GM12892 (cell line): ENCODE data around the gene PEX26.

ENCODE experiments used
- POLR2A ChIP-seq: IDR thresholded peaks from 2 replicates; pipeline ENCODE4 v1.6.1; 2011; ENCODE audit warnings: low read depth, low read length, control low read depth
- POLR2AphosphoS5 ChIP-seq: IDR thresholded peaks from 2 replicates; pipeline ENCODE4 v1.6.1; 2011; ENCODE audit warnings: low read depth, low read length, control low read depth
- TAF1 ChIP-seq: IDR thresholded peaks from 2 replicates; pipeline ENCODE4 v1.6.1; 2011; ENCODE audit warnings: low read depth, mild to moderate bottlenecking, control low read depth, low read length, borderline replicate concordance

DNA sequence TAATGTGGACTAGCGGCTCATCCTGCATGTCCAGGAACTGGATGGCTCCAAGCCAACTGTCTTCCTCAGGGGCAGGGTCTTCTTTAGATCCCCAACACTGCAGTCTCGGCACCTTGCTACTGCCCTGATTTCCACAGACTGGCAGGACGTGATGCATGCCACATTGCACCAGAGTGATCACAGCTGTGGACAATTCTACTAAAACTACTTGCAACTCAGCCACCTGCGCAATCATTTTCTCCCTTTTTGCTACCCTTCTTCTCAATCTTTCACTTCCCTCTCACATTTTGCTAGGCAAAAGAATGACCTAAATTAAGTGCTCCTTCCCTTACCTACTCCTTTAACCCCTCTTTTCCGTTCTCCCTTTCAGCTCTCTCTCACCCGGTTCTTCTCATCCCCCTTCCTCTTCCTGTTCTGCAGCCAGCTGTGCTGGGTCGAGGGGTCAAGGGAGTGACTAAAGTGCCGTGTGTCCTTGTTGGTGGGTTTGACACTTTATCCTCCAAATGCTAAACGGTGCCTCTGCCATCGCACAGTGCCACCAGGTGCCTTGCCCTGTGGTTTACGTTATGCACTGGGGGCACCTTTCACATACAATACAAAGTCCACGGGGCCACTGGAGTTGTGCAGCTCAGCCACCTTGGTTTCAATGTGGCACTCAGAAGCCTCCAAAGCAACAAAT is 11.5 kb upstream of the PEX26 start:
- no peak for TF ChIP-seq POLR2AphosphoS5
- TF ChIP-seq POLR2A = no peak
- no peak for TF ChIP-seq TAF1
